Stimulated activated CD4-positive, alpha-beta T cell treated with anti-CD3 and anti-CD28 coated beads, Interleukin-12 subunit alpha, Interleukin-12 subunit beta, amount 100 ng/mL, for 4 hours (primary cell): Measurements from ENCODE around the gene MS4A10.
"Not testable (repeated sequence)": the region's sequence is repeated elsewhere in the genome, so short reads cannot be mapped to it uniquely, and the experiment has no call there.

Experiments
- DNase-seq: peaks from one replicate; pipeline ENCODE4 v3.0.0-alpha.2; 2020

Gene MS4A10

DNA sequence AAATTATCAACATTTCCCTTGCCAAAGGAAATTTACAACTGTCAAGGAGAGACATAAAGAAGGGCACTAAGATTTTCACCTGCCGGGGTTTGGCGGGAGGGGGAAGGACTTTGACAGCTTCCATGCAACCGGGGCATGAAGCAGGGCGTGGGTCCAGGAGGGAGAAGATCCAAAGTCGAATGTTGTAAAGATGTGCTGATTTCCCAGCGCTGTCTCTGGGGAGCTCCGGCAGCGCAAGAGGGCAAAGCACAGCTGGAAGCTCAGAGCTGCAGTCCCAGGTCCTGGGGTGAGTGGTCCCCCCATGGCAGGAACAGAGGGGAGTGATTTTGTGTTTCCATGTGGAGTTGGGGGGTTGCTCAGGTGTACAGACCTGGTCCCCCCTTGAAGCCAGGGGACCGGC, at the start of gene MS4A10:
TSS of gene MS4A10 (plus strand) at position 198 of the 400 bp plus-strand sequence. CDS start 5,003 bp downstream, outside the sequence.
- no peak for DNase-seq

DNA sequence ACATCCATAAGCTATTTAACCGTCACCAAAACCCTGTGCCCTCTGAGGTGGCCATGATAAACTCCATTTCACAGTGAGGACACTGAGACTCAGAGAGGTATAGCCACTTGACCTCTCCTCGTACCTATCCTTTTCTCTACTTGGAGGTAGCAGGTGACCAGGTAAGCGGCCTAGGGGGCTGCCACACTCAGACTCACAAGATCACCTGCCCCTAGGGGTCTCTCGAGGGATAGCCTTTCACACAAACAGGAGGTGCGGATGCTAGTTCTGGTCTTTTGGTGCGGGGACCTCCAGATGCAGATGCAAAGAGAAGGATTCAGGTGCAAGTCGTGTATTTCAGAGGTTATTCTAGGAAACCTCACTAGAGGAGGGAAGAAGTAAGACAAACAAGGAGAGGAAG, 46.0 kb upstream of the MS4A10 start:
- no peak for DNase-seq

DNA sequence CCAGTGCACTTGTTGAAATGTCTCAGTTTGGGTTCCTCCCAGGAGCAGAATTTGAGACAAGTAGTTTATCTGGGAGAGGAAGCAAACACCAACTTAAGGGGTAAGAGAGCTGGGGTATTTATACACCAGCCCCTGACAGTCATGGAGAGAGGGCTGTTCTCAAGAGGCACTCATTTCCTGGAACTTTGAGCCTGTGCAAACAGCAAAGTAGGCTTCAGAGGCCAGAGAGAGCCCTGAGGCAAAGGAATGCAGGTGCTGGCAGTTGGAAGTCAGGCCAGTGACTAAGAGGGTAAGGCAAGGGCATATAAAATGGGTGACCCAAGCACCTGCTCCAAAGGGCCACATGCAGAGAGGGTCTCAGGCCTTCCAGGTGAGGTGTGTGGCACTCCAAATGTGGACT, 44.6 kb upstream of the MS4A10 start:
- no peak for DNase-seq

DNA sequence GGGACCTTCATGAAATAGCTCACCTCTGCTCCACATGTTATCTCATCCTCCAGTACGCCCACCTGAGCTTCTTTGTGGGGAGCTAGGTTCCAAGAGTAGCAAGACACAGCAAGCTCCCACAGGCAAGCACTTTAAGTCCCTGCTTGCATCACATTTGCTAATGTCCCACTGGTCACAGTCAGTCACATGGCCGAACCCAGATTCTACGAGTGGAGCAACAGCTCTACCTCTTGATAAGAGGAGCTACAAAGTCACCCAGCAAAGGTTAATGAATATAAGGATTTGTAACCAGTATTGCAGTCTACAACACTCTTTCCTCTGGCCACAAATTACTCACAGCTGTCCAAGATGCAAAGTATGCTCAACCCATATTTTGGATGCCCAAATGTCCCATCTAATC, 43.7 kb upstream of the MS4A10 start:
- no peak for DNase-seq

DNA sequence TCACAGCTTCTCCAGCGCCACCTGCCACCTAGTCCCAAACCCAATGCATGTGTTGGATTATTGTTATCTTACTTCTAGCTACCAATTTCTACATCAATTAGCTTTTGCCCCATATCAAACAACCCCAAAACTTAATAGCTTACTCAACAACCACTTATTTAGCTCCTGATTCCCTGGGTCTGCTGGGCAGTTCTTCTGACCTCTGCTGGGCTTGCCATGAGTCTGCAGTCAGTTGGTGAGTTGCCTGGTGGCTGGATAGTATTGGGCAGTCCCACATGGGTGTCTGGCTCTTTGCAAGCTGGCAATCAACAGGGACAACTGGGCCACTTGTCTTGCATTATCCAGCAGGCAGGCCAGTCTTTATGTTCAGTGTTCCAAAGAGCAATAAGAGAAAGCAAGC, 42.1 kb upstream of the MS4A10 start:
- no peak for DNase-seq

DNA sequence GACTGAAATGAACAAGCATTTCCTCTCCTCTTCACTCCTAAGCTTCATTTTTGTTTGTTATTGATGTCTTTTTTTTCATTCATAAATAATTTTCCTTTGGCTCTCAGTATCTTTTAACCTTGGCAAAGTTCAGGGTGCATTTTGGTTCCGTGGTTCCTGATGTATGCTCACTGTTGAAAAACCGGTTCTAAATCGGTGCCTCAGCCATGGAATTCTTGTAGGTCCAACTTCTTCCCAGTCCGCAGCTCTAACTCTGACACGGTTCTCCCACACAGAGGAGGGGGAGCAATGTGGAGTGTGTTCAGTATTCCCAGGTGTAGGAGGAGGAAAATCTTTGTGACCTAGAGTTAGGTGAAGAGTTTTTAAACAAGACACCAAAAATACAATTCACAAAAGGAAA, 41.0 kb upstream of the MS4A10 start:
- no peak for DNase-seq

DNA sequence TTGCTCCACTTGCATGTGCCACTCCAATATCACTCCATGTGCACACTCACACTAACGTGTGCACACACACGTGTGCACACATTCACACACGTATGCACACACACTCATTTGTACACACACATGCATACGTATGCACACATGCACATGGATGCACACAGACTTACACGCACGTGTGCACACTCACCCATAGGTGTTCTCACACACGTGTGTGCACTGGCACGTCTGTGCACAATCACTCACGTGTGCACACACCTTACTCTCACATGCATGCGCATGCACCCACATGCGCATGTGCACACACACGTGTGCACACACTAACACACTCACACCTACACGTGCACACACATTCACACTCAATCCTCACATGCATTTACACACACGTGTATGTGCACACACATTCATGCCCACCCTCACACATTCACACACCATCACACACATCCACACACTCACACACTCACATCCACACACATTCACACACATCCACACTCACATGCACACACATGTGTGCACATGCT, 37.7 kb upstream of the MS4A10 start:
- no peak for DNase-seq

DNA sequence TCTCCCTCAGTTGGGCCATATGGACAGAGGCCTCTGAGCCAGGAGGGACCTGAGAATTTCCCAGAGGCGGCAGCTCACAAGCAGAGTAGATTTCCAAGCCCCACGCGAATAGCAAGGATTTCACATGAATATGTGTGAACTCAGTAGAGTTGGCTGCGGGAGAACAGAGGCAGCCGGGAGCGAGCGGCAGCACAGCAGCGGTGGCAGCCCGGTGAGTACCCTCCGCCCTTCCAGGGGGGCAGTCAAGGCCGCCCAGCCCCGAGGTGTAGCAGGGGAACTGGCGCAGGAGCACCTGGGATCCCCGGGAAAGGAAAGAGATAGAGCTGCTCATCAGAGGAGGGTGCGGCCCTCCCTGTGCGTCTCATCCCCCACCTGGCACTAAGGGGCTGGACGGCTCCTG, 36.9 kb upstream of the MS4A10 start:
- no peak for DNase-seq

DNA sequence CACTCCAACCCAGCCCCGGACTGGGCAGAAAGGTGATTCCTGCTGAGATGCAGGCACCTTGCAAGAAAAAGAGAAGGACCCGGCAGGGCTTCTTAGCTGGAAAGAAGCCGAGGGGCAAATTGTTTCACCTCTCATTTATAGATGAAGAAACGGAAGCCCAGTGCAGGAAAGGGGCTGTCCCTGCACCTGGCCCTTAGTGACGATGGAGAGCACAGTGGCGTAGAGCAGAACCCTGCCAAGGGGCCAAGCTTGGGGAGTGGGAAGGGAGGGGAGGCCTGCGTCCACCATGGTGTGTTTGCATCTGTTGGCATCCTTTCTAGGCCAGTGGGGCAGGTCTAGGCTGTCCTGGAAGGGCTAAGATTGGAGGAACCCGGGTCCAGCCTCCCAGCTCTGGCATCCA, 36.3 kb upstream of the MS4A10 start:
- DNase-seq, result no peak

DNA sequence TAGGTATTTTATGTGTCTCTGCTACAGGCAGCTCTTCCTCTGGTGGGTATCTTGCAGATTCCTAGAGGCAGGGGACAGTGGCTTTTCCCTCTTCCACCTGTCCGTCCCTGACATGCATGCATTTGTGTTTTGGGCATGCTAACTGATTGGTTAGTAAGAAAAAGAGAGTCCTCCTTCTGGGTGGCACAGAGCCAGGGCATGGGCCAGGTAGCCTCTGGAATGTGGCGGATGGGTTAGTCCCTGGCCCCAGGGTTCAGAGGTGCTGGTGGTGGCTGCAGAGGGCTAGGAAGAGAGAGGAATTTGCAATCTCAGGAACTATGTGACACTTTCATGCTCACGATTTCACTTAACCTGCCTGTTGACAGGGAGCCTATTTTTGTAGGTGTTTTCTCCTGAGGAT, 34.2 kb upstream of the MS4A10 start:
- no peak for DNase-seq

DNA sequence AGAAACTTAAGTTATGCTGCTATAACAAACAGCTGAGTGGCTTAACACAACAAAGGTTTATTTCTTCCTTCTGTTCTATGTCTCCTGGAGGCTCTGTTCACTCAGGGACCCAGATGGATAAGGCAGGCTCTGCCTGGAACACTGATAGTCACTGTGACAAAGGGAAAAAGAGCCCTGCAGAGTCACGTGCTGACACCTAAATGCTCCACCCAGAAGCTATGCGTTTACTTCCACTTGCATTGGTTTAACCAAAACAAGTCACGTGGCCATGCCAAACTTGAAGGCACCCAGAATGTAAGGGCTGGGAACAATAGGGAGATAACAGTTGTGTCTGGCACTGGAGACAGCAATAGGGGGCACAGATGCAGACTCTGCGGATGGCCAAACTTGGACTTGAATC, 31.8 kb upstream of the MS4A10 start:
- no peak for DNase-seq

DNA sequence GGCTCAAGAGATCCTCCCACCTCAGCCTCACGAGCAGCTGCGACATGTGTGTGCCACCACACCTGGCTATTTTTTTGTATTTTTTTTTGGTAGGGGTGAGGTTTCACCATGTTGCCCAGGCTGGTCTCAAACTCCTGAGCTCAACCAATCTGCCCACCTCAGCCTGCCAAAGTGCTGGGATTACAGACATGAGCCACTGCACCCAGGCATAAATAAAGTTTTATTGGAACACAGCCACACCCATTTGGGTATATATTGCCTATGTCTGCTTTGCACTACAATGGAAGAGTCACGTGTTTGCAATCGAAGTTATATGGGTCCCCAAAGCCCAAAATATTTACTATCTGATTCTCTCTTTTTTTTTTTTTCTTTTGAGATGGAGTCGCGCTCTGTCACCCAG, 30.2 kb upstream of the MS4A10 start:
- DNase-seq, result no peak

DNA sequence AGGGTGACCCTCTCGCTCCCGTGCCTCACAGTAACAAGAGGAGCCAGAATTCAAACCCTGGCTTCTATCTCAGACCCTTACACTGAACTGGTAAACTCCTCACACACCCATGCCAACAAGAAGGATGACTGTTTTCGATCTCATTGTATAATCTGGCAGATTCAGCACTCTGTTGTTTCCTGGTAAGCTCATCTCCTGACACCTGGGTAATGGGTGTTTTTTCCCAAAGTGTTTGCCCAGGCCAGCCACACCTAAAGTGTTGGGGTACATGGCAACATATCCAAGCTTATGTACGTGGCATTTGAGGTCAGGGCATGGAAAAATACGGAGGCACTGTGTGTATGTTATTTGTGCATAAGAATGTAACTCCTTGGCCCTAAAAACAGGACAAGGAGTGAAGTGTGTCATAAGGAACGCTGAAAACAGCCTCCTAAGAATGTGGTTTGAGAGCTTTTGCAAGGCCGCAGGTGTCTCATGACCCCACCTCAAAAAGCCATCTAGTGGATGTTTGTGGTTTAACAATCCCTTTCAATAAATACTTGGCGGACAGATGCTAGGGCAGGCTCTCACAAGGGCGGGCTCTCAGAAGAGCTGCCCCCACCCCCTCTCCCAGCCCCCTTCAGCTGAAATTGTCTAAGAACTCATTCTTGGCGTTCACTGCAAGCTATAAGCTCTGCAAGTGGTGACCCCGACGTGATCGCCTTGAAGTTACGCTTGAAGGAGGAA, 28.7 kb upstream of the MS4A10 start, which contains the start of gene MS4A15:
TSS of gene MS4A15 (plus strand) at position 561 of the 726 bp plus-strand sequence. CDS start 6,867 bp downstream, outside the sequence.
- no peak for DNase-seq

DNA sequence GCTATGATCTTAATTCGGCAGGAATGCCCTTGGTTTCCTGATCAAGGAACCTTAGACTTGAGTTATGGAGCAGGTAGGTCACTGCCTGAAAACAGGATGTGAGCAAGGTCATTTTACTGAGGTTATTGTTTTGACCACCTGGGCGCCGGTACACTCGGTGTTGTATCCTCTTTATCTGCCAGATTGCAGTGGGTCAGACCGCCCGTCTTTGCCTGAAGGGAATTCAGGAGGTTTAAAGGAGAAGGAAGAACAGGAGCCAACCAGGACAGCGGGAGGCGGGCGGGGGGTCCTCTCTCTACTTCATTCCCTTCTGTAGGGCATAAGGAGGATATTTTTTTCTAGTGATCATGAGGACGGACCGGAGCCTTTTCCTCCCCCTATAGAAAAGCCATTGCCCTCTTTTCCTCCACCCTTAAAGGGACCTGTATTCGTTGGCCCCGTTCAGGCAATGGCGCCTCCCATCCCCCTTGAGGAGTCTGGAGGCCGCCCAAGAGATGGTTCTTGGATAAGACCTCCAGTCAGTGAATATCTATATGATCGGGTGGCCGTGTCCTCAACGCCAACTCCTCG, 27.8 kb upstream of the MS4A10 start:
- no peak for DNase-seq

DNA sequence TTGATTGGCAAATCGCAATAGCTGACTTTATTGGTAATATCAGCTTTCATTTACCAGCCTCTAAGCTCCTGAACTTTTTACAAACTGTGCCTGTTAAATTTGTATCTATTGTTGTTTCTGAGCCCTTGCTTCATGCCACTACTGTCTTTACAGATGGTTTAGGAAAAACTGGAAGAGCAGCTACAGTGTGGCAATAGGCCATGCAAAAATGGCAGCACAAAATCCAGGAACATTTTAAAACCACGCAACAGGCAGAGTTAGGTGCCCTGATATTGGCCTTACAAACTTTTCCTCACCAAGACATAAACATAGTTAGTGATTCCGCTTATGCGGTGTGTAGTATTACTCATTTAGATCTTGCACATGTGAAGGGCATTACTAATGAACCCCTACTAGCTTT, 26.5 kb upstream of the MS4A10 start:
- not testable (repeated sequence) for DNase-seq

DNA sequence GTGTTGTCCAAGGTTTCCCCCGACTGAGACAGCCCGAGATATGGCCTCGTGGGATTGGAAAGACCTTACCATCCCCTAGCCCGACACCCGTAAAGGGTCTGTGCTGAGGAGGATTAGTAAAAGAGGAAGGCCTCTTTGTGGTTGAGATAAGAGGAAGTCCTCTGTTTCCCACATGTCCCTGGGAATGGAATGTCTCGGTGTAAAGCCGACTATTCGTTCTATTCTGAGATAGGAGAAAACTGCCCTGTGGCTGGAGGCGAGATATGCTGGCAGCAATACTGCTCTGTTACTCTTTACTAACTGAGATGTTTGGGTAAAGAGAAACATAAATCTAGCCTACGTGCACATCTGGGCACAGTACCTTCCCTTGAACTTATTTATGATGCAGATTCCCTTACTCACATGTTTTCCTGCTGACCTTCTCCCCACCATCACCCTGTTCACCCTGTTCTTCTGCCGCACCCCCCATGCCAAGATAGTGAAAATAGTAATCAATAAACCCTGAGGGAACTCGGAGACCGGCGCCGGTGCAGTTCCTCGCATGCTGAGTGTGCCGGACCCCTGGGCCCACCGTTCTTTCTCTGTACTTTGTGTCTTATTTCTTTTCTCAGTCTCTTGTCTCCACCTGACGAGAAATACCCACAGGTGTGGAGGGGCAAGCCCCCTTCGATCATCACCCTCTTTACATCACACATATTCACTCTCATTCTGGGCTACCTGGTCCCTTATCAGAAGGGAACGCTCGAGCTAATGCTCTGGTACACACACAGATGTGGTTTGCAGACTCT, 25.5 kb upstream of the MS4A10 start:
- not testable (repeated sequence) for DNase-seq

DNA sequence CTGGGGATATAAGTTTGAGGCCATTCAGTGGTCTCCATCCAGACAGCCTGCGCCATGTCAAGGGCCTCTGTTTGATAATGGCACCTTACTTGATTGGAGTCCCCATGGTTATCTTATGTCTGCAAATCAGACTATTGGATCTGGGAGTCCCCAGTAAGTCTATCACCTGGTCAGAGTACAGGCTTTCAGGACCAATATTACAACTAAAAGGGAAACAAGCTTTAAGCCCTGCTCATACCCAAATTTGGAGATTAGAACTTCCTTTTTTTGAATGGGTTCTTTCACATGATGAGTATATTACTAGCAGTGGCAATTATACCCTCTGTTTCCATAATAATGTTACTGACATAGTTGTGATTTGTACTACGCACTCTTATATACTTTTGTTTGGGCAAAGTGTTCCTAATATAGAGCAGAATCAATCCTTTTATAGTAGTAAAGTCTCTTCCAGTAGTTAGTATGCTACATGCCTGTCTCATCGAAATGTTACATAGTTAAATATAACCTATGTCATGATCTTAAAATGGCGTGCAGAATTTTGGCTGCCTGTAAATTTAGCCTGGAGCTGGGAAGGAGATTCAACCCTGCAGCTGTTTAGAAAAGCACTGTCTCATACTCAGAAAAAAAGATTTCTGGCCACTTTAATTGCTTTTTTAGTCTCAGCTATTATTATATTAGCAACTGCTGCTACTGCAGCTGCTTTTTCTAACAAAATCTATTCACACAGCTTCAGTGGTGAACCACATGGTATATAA, 23.5 kb upstream of the MS4A10 start:
- no peak for DNase-seq

DNA sequence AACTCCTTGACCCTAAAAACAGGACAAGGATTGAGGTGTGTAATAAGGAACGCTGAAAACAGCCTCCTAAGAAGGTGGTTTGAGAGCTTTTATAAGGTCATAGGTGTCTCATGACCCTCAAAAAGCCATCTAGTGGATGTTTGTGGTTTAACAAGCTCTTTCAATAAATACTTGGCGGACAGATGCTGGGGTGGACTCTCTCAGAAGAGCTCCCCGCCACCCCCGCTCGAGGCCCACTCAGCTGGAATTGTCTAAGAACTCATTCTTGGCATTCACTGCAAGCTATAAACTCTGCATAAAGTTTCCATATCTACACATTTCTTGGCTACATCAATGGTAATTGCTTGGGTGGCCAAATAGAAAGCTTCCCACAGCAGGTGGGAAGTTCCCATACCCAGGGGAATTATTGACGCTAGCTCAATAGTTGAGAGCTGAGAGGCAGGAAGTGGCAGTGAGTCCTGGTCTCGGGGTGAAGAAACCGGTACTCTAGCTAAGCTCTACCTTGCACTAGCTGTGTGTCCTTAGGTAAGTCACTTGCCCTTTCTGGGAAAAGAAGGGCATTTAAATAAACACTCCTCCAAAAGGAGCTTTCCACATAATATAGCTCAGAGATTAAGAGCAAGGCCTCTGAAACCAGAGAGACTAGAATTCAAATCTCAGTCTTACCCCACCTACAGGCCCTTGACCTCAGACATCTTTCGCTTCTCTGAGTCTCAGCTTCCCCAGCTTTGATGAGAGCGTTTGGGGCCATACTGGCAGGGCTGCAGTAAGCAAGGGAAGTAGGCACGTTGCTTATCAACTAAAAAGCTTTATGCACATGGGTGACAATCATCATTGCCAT, 22.1 kb upstream of the MS4A10 start:
- no peak for DNase-seq

DNA sequence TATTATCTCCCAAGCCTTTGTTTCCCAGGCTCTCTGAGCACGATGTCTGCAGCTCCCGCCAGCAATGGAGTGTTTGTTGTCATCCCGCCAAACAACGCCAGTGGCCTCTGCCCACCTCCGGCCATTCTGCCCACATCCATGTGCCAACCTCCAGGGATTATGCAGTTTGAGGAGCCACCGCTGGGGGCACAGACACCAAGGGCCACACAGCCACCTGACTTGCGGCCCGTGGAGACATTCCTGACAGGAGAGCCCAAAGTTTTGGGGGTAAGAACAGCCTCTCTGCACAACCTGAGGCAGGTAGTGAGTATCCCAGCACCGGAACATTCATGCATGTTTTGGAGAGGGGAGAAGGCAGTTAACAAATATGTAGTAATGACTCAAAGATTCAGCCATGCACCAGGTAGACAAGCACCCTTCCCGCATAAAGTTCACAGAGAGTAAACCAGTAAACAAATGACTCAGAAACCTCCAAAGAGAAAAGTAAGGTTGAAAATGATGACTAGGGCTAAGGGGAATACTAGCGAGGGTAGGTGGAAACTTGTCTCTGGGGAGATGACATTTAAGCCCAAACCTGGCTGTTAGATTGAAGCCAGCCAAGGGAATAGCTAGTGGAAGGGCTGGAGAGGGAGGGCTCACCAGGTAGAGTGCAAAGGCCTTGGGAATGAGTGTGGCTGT, 21.3 kb upstream of the MS4A10 start:
- DNase-seq, result no peak

DNA sequence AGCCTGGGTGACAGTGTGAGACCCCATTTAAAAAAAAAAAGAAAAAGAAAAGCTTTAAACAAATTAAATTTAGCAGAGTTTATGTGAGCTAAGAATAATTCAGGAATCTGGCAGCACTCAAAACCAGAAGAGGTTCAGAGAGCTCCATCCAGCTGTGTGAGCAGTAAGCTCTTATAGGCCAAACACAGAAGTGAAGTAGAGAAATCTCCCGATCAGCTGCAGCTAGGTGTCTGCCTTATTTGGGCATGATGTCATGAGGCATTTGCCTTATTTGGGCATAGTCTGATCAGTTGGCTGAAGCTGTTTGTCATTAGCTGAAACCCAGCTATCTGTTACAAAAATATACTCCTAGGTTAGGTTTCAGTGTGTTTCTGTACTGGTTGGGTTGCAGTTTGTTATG, 20.3 kb upstream of the MS4A10 start:
- DNase-seq, result no peak

DNA sequence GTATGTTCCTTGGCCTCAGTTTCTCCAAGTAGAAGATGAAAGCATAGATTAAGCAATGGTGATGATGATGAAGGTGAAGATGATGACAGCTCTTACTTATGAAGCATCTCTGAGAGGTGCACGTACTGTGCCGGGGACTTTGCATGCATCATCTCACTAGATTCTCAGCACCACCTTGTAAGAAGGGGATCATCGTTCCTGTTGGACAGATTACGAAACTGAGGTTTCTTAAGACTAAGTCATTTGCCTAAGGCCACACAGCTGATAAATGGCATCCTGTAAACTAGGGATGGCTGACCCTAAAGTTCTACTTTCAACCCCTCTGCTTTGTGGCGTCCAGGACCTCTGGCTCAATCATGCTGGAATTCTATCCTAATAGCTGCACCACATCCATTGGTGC, 19.8 kb upstream of the MS4A10 start:
- no peak for DNase-seq

DNA sequence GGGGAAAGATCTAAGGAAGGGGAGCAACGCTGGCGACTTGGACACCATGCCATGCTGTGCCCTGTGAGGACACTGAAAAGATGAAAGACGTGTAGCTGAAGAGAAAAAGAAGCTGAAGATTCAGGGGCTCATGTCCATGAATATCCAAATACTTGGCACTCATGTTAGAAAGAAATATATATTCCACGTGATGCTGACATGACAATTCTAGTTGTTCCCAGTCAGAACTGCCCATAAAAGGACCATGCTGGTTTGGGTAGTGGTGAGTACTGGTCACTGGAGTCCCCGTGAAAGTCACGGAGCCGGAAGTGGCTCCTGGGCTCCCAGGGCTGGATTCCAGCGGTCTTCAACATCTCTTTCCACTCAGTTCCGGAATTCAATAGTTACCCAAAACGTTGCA, 18.6 kb upstream of the MS4A10 start:
- DNase-seq, result no peak
